ENCODE results near the gene ATP2A3.
"Not testable (repeated sequence)": the region's sequence is repeated elsewhere in the genome, so short reads cannot be mapped to it uniquely, and the experiment has no call there.

The ATP2A3 gene

GRCh38 chr17:3991699-3992098 lies 27.5 kb upstream of the ATP2A3 start:
- DNase-seq (ENCODE audit: low read depth), result not testable (repeated sequence)

- DNase-seq (ENCODE audit: low read depth), result no peak
Observed at GRCh38 chr17:3990386-3991127, 26.3 kb upstream of the ATP2A3 start.

GRCh38 chr17:3989041-3989886 lies 25.0 kb upstream of the ATP2A3 start:
- no peak for DNase-seq (ENCODE audit: low read depth)

- no peak for DNase-seq (ENCODE audit: low read depth)
Observed at GRCh38 chr17:3988297-3989040, 24.2 kb upstream of the ATP2A3 start.

- no peak for DNase-seq (ENCODE audit: low read depth)
Observed at GRCh38 chr17:3986939-3987335, 22.7 kb upstream of the ATP2A3 start.

- DNase-seq (ENCODE audit: low read depth), result no peak
Observed at GRCh38 chr17:3986270-3986938, 22.2 kb upstream of the ATP2A3 start.

- DNase-seq (ENCODE audit: low read depth), result no peak
Observed at GRCh38 chr17:3985846-3986245, 21.6 kb upstream of the ATP2A3 start.

- DNase-seq (ENCODE audit: low read depth), result no peak
Observed at GRCh38 chr17:3983606-3984484, 19.6 kb upstream of the ATP2A3 start.

- no peak for DNase-seq (ENCODE audit: low read depth)
Observed at GRCh38 chr17:3982541-3983017, 18.3 kb upstream of the ATP2A3 start.

GRCh38 chr17:3982113-3982512 lies 17.9 kb upstream of the ATP2A3 start:
- no peak for DNase-seq (ENCODE audit: low read depth)

GRCh38 chr17:3981455-3981854 lies 17.2 kb upstream of the ATP2A3 start:
- DNase-seq (ENCODE audit: low read depth), result no peak

GRCh38 chr17:3980381-3981014 lies 16.3 kb upstream of the ATP2A3 start:
- no peak for DNase-seq (ENCODE audit: low read depth)

GRCh38 chr17:3979290-3979611 lies 15.0 kb upstream of the ATP2A3 start:
- no peak for DNase-seq (ENCODE audit: low read depth)

GRCh38 chr17:3978421-3979289 lies 14.4 kb upstream of the ATP2A3 start:
- DNase-seq (ENCODE audit: low read depth), result no peak

- DNase-seq (ENCODE audit: low read depth), result no peak
Observed at GRCh38 chr17:3977387-3977786, 13.2 kb upstream of the ATP2A3 start.

GRCh38 chr17:3976675-3977171 lies 12.5 kb upstream of the ATP2A3 start:
- DNase-seq (ENCODE audit: low read depth), result no peak

- no peak for DNase-seq (ENCODE audit: low read depth)
Observed at GRCh38 chr17:3974980-3975379, 10.7 kb upstream of the ATP2A3 start.

- no peak for DNase-seq (ENCODE audit: low read depth)
Observed at GRCh38 chr17:3974138-3974687, 10.0 kb upstream of the ATP2A3 start.

- no peak for DNase-seq (ENCODE audit: low read depth)
Observed at GRCh38 chr17:3973495-3974137, 9.4 kb upstream of the ATP2A3 start.

All from stimulated activated CD8-positive, alpha-beta memory T cell treated with anti-CD3 and anti-CD28 coated beads, Interleukin-12 subunit alpha, Interleukin-12 subunit beta, amount 100 ng/mL, for 4 hours (primary cell).